H1 (cell line): Measurements from ENCODE around the gene LRRC27.

Experiments
- TF ChIP-seq, protein P1 (sequence below), 3 experiments: IDR thresholded peaks; 1 replicate in 2 of 3; 2 replicates in 1 of 3; pipeline versions ENCODE4 v1.5.1 to v1.6.1; 2011; ENCODE audit warnings: low read length in 3 of 3, mild to moderate bottlenecking in 3 of 3, inconsistent platforms in 2 of 3, low read depth in 1 of 3, moderate library complexity in 1 of 3; ENCODE audit not compliant: insufficient read depth in 1 of 3; ENCODE audit errors: control extremely low read depth in 1 of 3
- TF ChIP-seq, protein P2 (sequence below): IDR thresholded peaks from 2 replicates; pipeline ENCODE4 v1.6.1; 2012; ENCODE audit warnings: inconsistent platforms

DNA sequence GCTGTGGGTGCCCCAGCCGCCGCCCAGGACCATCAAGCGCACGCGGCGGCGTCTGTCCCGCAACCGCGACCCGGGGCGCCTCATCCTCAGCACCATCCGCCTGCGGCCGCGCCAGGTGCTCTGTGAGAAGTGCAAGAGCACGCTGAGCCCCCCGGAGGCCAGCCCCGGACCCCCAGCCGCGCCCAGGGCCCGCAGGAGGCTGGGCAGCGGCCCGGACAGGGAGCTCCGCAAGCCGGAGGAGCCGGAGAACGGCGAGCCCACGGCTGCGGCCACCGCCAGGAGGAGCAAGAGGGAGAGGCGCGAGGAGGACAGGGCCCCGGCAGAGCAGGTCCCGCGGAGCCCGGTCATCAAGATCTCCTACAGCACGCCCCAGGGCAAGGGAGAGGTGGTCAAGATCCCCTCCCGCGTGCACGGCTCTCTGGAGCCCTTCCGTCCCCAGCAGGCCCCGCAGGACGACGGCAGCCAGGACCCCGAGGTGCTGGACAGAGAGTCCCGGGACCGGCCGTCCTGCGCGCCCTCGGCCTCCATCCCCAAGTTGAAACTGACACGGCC, 73.0 kb downstream of the LRRC27 start:
- TF ChIP-seq, protein P1, sequence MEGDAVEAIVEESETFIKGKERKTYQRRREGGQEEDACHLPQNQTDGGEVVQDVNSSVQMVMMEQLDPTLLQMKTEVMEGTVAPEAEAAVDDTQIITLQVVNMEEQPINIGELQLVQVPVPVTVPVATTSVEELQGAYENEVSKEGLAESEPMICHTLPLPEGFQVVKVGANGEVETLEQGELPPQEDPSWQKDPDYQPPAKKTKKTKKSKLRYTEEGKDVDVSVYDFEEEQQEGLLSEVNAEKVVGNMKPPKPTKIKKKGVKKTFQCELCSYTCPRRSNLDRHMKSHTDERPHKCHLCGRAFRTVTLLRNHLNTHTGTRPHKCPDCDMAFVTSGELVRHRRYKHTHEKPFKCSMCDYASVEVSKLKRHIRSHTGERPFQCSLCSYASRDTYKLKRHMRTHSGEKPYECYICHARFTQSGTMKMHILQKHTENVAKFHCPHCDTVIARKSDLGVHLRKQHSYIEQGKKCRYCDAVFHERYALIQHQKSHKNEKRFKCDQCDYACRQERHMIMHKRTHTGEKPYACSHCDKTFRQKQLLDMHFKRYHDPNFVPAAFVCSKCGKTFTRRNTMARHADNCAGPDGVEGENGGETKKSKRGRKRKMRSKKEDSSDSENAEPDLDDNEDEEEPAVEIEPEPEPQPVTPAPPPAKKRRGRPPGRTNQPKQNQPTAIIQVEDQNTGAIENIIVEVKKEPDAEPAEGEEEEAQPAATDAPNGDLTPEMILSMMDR (IDR thresholded peaks at IDR 0.05; ENCODE audit: control extremely low read depth in 1 of 3, insufficient read depth in 1 of 3, low read depth in 1 of 3, low read length in 3 of 3), result peak in 2 of 3 experiments; percentile 60 to 62; a peak in 3 of 4 replicates
- TF ChIP-seq, protein P2, sequence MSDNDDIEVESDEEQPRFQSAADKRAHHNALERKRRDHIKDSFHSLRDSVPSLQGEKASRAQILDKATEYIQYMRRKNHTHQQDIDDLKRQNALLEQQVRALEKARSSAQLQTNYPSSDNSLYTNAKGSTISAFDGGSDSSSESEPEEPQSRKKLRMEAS, result no peak
